Right atrium auricular region (tissue), 2 donors: ENCODE measurements around the gene MCMBP. TPM values are rescaled to one million over a fixed set of nuclear protein-coding genes. Genes with fewer than 3 reads are reported as not detected.

ENCODE experiments used
- DNase-seq: peaks from one replicate; pipeline ENCODE4 v3.0.0-alpha.2; 2019; ENCODE audit warnings: low spot score
- H3K27ac ChIP-seq, 2 donors: fragments of 200-600 bp; sonication (generic); 1 replicate in 1 of 2; 2 replicates in 1 of 2; pipeline ENCODE4 v1.5.1; 2016 to 2019
- H3K27me3 ChIP-seq, 2 donors: fragments of 200-600 bp; sonication (generic); one replicate each; pipeline versions ENCODE4 v1.5.1 to v1.6.0; 2017 to 2019
- H3K36me3 ChIP-seq: fragments of 200-600 bp; sonication (generic); one replicate; pipeline ENCODE4 v1.5.1; 2016
- H3K4me1 ChIP-seq, 2 donors: fragments of 200-600 bp; sonication (generic); one replicate each; pipeline versions ENCODE4 v1.5.1 to v1.6.0; 2017 to 2019
- H3K4me3 ChIP-seq, 2 donors: fragments of 200-600 bp; sonication (generic); 1 replicate in 1 of 2; 2 replicates in 1 of 2; pipeline ENCODE4 v1.5.1; 2017 to 2019; ENCODE audit warnings: mild to moderate bottlenecking in 1 of 2, moderate library complexity in 1 of 2
- H3K9me3 ChIP-seq, 2 donors: fragments of 200-600 bp; sonication (generic); one replicate each; pipeline ENCODE4 v1.5.1; 2019
- CTCF ChIP-seq, 2 donors: fragments of 200-600 bp; sonication (generic); IDR thresholded peaks; one replicate each; pipeline ENCODE4 v1.5.1; 2019; ENCODE audit warnings: antibody characterized with exemption in 2 of 2
- total RNA-seq, 2 donors: library from RNA; depleted of rRNA; stranded (reverse); fragments of >200 nt; gene quantifications; one replicate each; pipeline ENCODE4 v1.1.0, GENCODE V29; 2016

Gene MCMBP
- total RNA-seq, 2 donors from 2014 or later = 22.9 to 28.5 TPM

- no peaks in the 10 kb centered on the region for H3K9me3 ChIP-seq
- DNase-seq = no peak
- H3K27me3 ChIP-seq = no peaks in the 10 kb centered on the region
- no peak for TF ChIP-seq CTCF (IDR thresholded peaks at IDR 0.05)
- no peak overlapping the region for H3K27ac ChIP-seq
- no peaks in the 10 kb centered on the region for H3K4me1 ChIP-seq
- no peak overlapping the region for H3K4me3 ChIP-seq
- H3K36me3 ChIP-seq = no peaks in the 10 kb centered on the region
These were observed 57.0 kb downstream of the MCMBP start for GRCh38 chr10:119815671-119816070.

- TF ChIP-seq CTCF (IDR thresholded peaks at IDR 0.05) = no peak
These were observed 60.0 kb downstream of the MCMBP start for GRCh38 chr10:119812684-119813083.

GRCh38 chr10:119811122-119811521, 61.5 kb downstream of the MCMBP start:
- no peaks in the 10 kb centered on the region for H3K4me1 ChIP-seq
- no peaks in the 10 kb centered on the region for H3K36me3 ChIP-seq
- no peak for TF ChIP-seq CTCF (IDR thresholded peaks at IDR 0.05)
- no peaks in the 10 kb centered on the region for H3K9me3 ChIP-seq
- no peak overlapping the region for H3K4me3 ChIP-seq
- DNase-seq = no peak
- H3K27me3 ChIP-seq = no peaks in the 10 kb centered on the region
- H3K27ac ChIP-seq = no peak overlapping the region

More at GRCh38 chr10:119812684-119813083, 60.0 kb downstream of the MCMBP start:
- Histone ChIP-seq H3K36me3 (no peaks in the 10 kb centered on the region), H3K4me3 (no peak overlapping the region), H3K9me3 (no peaks in the 10 kb centered on the region), H3K27me3 (no peaks in the 10 kb centered on the region), H3K4me1 (no peaks in the 10 kb centered on the region), H3K27ac (no peak overlapping the region)
- DNase-seq = no peak

- Histone ChIP-seq H3K27me3 (no peaks in the 10 kb centered on the region), H3K4me3 (no peak overlapping the region), H3K27ac (no peak overlapping the region), H3K36me3 (peaks cover 15% of the 10 kb centered on the region), H3K4me1 (no peaks in the 10 kb centered on the region), H3K9me3 (no peaks in the 10 kb centered on the region)
- DNase-seq = no peak
- TF ChIP-seq CTCF (IDR thresholded peaks at IDR 0.05) = no peak
These were observed 64.5 kb downstream of the MCMBP start for GRCh38 chr10:119807960-119808697.

GRCh38 chr10:119806334-119807130, 66.1 kb downstream of the MCMBP start:
- Histone ChIP-seq H3K27me3 (no peaks in the 10 kb centered on the region), H3K4me1 (no peaks in the 10 kb centered on the region), H3K4me3 (no peak overlapping the region), H3K9me3 (no peaks in the 10 kb centered on the region), H3K36me3 (peaks cover 15% of the 10 kb centered on the region), H3K27ac (no peak overlapping the region)
- TF ChIP-seq CTCF (IDR thresholded peaks at IDR 0.05) = no peak
- no peak for DNase-seq
